Progenitor cell of endocrine pancreas (in vitro differentiated cells): Measurements from ENCODE around the gene MROH8. TPM values are rescaled to one million over a fixed set of nuclear protein-coding genes. Genes with fewer than 3 reads are reported as not detected.
A peak's percentile ranks its signal among the peaks of the same experiment; 100 is the strongest.

Experiments
- DNase-seq: peaks from one replicate; pipeline ENCODE4 v3.0.0; 2021; ENCODE audit warnings: low spot score; ENCODE audit not compliant: unreplicated experiment
- H3K27ac Mint-ChIP-seq: 2 replicates; pipeline ENCODE4 v1.8.0; 2021; ENCODE audit warnings: mild to moderate bottlenecking, moderate library complexity, mixed read lengths
- H3K27me3 Mint-ChIP-seq: 2 replicates; pipeline ENCODE4 v1.8.0; 2021; ENCODE audit warnings: mixed read lengths
- H3K36me3 Mint-ChIP-seq: 2 replicates; pipeline ENCODE4 v1.8.0; 2022; ENCODE audit warnings: mixed read lengths; ENCODE audit not compliant: insufficient read depth
- H3K4me1 Mint-ChIP-seq: 2 replicates; pipeline ENCODE4 v1.8.0; 2021; ENCODE audit warnings: low read depth, mixed read lengths
- H3K4me3 Mint-ChIP-seq: 2 replicates; pipeline ENCODE4 v1.8.0; 2021; ENCODE audit warnings: low read depth, mild to moderate bottlenecking, moderate library complexity, mixed read lengths
- H3K9me3 Mint-ChIP-seq: 2 replicates; pipeline ENCODE4 v1.8.0; 2021; ENCODE audit warnings: low read depth, mixed read lengths
- total RNA-seq: library from RNA; stranded (reverse); gene quantifications from 2 replicates; pipeline ENCODE4 v1.2.1, GENCODE V29; 2021
- TF ChIP-seq, protein P1 (sequence below): fragments of 200-600 bp; sonication (generic); IDR thresholded peaks from one replicate; pipeline ENCODE4 v1.5.0; 2021; ENCODE audit warnings: antibody characterized with exemption, mild to moderate bottlenecking; ENCODE audit not compliant: unreplicated experiment

The MROH8 gene
- total RNA-seq, 1 donor from 2014 or later, result 5.7 TPM

- H3K36me3 Mint-ChIP-seq, result peaks cover 19% of the 10 kb centered on the region
- H3K4me3 Mint-ChIP-seq, result no peak overlapping the region
- peak overlapping the region; percentile 12 for H3K27ac Mint-ChIP-seq
- H3K4me1 Mint-ChIP-seq, result no peaks in the 10 kb centered on the region
- DNase-seq, result no peak
- H3K9me3 Mint-ChIP-seq, result no peaks in the 10 kb centered on the region
- H3K27me3 Mint-ChIP-seq, result no peaks in the 10 kb centered on the region
- TF ChIP-seq, protein P1, sequence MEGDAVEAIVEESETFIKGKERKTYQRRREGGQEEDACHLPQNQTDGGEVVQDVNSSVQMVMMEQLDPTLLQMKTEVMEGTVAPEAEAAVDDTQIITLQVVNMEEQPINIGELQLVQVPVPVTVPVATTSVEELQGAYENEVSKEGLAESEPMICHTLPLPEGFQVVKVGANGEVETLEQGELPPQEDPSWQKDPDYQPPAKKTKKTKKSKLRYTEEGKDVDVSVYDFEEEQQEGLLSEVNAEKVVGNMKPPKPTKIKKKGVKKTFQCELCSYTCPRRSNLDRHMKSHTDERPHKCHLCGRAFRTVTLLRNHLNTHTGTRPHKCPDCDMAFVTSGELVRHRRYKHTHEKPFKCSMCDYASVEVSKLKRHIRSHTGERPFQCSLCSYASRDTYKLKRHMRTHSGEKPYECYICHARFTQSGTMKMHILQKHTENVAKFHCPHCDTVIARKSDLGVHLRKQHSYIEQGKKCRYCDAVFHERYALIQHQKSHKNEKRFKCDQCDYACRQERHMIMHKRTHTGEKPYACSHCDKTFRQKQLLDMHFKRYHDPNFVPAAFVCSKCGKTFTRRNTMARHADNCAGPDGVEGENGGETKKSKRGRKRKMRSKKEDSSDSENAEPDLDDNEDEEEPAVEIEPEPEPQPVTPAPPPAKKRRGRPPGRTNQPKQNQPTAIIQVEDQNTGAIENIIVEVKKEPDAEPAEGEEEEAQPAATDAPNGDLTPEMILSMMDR, result no peak
Measured at GRCh38 chr20:37218441-37218840, 39.1 kb upstream of the MROH8 start.

DNA sequence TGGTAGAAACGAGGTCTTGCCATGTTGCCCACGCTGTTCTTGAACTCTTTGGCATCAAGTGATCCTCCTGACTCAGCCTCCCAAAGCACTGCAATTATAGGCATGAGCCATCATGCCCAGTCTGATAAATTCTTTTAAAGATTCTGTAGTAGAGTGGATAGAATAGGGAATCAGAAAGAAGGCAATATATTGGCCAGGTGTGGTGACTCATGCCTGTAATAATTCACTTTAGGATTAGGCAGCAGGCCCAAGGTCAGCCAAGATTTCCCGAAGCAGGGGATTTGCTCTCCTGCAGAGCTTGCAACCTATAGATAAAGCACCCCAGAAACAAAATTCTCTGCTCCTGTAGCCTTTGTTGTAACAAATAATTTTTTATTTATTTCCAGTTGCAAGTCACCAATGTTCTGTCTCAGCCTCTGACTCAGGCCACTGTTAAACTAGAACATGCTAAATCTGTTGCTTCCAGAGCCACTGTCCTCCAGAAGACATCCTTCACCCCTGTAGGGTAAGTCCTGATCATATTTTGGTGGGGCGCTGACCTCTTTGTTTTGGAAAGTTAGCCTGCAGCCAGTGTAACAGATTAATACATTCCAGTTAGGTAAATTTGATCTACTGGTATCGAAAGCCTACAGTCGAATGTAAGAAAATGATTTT is 30.4 kb upstream of the MROH8 start:
- Mint-ChIP-seq H3K36me3 (peaks cover 25% of the 10 kb centered on the region), H3K27me3 (no peaks in the 10 kb centered on the region), H3K27ac (peak overlapping the region; percentile 33), H3K4me3 (no peak overlapping the region), H3K9me3 (no peaks in the 10 kb centered on the region), H3K4me1 (no peaks in the 10 kb centered on the region)
- DNase-seq, result no peak
- TF ChIP-seq, protein P1, result no peak

DNA sequence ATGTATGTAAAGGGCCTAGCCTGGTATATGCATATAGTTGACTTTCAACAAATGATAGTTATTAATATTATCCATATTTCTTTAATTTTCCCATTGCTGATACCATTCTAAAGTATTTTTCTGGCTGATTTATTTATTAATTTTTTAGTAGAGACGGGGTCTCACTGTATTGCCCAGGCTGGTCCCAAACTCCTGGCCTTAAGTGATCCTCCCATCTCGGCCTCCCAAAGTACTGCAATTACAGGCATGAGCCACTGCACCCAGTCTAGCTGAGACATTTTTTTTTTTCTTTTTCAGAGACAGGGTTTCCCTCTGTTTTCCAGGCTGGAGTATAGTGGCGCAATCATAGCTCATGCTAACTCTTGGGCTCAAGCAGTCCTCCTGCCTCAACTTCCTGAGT is 29.8 kb upstream of the MROH8 start:
- no peaks in the 10 kb centered on the region for H3K27me3 Mint-ChIP-seq
- no peak overlapping the region for H3K27ac Mint-ChIP-seq
- no peaks in the 10 kb centered on the region for H3K4me1 Mint-ChIP-seq
- H3K4me3 Mint-ChIP-seq, result no peak overlapping the region
- H3K36me3 Mint-ChIP-seq, result peaks cover 24% of the 10 kb centered on the region
- no peak for DNase-seq
- no peaks in the 10 kb centered on the region for H3K9me3 Mint-ChIP-seq
- TF ChIP-seq, protein P1, result no peak

GRCh38 chr20:37207171-37207570 is 27.8 kb upstream of the MROH8 start:
- no peaks in the 10 kb centered on the region for H3K4me1 Mint-ChIP-seq
- H3K4me3 Mint-ChIP-seq, result no peak overlapping the region
- H3K9me3 Mint-ChIP-seq, result no peaks in the 10 kb centered on the region
- H3K27me3 Mint-ChIP-seq, result no peaks in the 10 kb centered on the region
- no peak overlapping the region for H3K27ac Mint-ChIP-seq
- TF ChIP-seq, protein P1, result no peak
- no peak for DNase-seq
- peaks cover 16% of the 10 kb centered on the region for H3K36me3 Mint-ChIP-seq

DNA sequence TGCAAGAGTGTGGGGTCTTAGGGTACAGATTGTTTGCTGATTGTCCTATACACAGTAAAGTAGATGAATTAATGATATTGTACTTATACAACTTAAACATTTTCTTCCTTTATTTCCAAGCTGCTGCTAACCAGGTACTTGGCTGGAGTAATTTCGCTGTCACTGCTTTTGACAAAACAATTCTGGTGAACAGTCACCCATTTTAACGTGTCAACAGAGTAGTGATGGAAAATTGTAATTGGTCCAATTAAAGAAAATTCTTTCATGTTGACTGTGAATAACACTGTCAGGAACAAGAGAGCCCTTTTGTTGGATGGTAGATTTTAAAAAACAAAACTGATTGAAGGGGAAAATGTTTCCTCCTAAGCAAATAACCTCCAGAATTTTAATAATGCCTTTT is 26.4 kb upstream of the MROH8 start:
- no peaks in the 10 kb centered on the region for H3K27me3 Mint-ChIP-seq
- DNase-seq, result no peak
- no peak overlapping the region for H3K4me3 Mint-ChIP-seq
- no peaks in the 10 kb centered on the region for H3K9me3 Mint-ChIP-seq
- peak overlapping the region; percentile 57 for H3K27ac Mint-ChIP-seq
- TF ChIP-seq, protein P1, result no peak
- H3K4me1 Mint-ChIP-seq, result no peaks in the 10 kb centered on the region
- peaks cover 21% of the 10 kb centered on the region for H3K36me3 Mint-ChIP-seq
